K562 (cell line): ENCODE measurements around the gene PIP4K2A. TPM values are rescaled to one million over a fixed set of nuclear protein-coding genes. Genes with fewer than 3 reads are reported as not detected.

Experiments
- ATF1 ChIP-seq, 2 experiments: fragments of 450-650 bp in 1 of 2; IDR thresholded peaks; 2 replicates each; pipeline ENCODE4 v1.6.1; 2016; ENCODE audit warnings: missing compliant biosample characterization in 1 of 2, missing genetic modification characterization in 1 of 2
- BRCA1 ChIP-seq, 2 experiments: fragments of 450-650 bp in 1 of 2; sonication (generic) in 1 of 2; formaldehyde crosslinking in 1 of 2; IDR thresholded peaks; 2 replicates each; pipeline versions ENCODE4 v1.5.0 to v1.6.1; 2017 to 2020; ENCODE audit warnings: mild to moderate bottlenecking in 1 of 2, missing genetic modification reagents in 1 of 2
- CLOCK ChIP-seq: fragments of 250-450 bp; sonication (Bioruptor Pico); IDR thresholded peaks from 2 replicates; pipeline ENCODE4 v1.4.0; 2020; ENCODE audit warnings: mild to moderate bottlenecking, moderate library complexity, borderline replicate concordance
- CREB1 ChIP-seq, 2 experiments: sonication (generic) in 1 of 2; formaldehyde crosslinking in 1 of 2; IDR thresholded peaks; 2 replicates each; pipeline versions ENCODE4 v1.6.1 to v1.8.0; 2012 to 2022; ENCODE audit warnings: inconsistent platforms in 1 of 2, mild to moderate bottlenecking in 1 of 2, missing genetic modification reagents in 1 of 2, moderate library complexity in 1 of 2
- GABPB1 ChIP-seq: sonication (generic); formaldehyde crosslinking; IDR thresholded peaks from 2 replicates; pipeline ENCODE4 v1.8.0; 2022; ENCODE audit warnings: mild to moderate bottlenecking, missing genetic modification reagents
- HDGF ChIP-seq: fragments of 450-650 bp; IDR thresholded peaks from 2 replicates; pipeline ENCODE4 v1.6.1; 2016
- HNRNPK ChIP-seq: fragments of 200-400 bp; formaldehyde crosslinking; IDR thresholded peaks from one replicate; pipeline ENCODE4 v1.6.1; 2018; ENCODE audit warnings: mild to moderate bottlenecking, low read depth, low read length; ENCODE audit not compliant: poor library complexity, severe bottlenecking
- HOXB6 ChIP-seq: fragments of 250-450 bp; sonication (Bioruptor Pico); IDR thresholded peaks from 2 replicates; pipeline ENCODE4 v1.5.1; 2022; ENCODE audit warnings: mild to moderate bottlenecking, borderline replicate concordance
- PATZ1 ChIP-seq: fragments of 250-450 bp; sonication (Bioruptor Pico); IDR thresholded peaks from 2 replicates; pipeline ENCODE4 v1.5.0; 2020; ENCODE audit warnings: mild to moderate bottlenecking, borderline replicate concordance
- PHF20 ChIP-seq: fragments of 450-650 bp; IDR thresholded peaks from 2 replicates; pipeline ENCODE4 v1.6.1; 2018; ENCODE audit not compliant: partially characterized antibody
- SMARCB1 ChIP-seq: IDR thresholded peaks from 2 replicates; pipeline ENCODE4 v1.6.1; 2011; ENCODE audit warnings: improper control_type of control experiment, low read depth; ENCODE audit not compliant: insufficient read length
- ZBTB1 ChIP-seq: sonication (generic); formaldehyde crosslinking; IDR thresholded peaks from 2 replicates; pipeline ENCODE4 v1.8.1; 2023; ENCODE audit warnings: missing genetic modification reagents, low read depth, mild to moderate bottlenecking, borderline replicate concordance
- ZBTB5 ChIP-seq: fragments of 450-650 bp; IDR thresholded peaks from 2 replicates; pipeline ENCODE4 v1.6.1; 2017; ENCODE audit warnings: antibody characterized with exemption
- ZFP36 ChIP-seq: fragments of 150-350 bp; IDR thresholded peaks from 2 replicates; pipeline ENCODE4 v1.6.1; 2018; ENCODE audit warnings: low read length, low read depth; ENCODE audit not compliant: partially characterized antibody
- ZNF217 ChIP-seq: sonication (generic); formaldehyde crosslinking; IDR thresholded peaks from 2 replicates; pipeline ENCODE4 v1.8.0; 2022; ENCODE audit warnings: mild to moderate bottlenecking, missing genetic modification reagents
- ZNF263 ChIP-seq: sonication (generic); formaldehyde crosslinking; IDR thresholded peaks from 2 replicates; pipeline ENCODE4 v1.8.0; 2022; ENCODE audit warnings: mild to moderate bottlenecking, missing genetic modification reagents, borderline replicate concordance
- ZNF76 ChIP-seq: fragments of 250-450 bp; sonication (Bioruptor Pico); IDR thresholded peaks from 2 replicates; pipeline ENCODE4 v1.4.0; 2020; ENCODE audit warnings: mild to moderate bottlenecking, moderate library complexity, borderline replicate concordance
- polyA plus RNA-seq, 8 experiments: library from polyadenylated mRNA; depleted of rRNA in 4 of 8; stranded (reverse) in 5 of 8; unstranded in 3 of 8; fragments of >200 nt; fragmentation: Nextera tagmentation in 2 of 8; fragmentation: Illumina TruSeq in 1 of 8; extraction: Ambion mirVana in 2 of 8; extraction: Trizol in 1 of 8; gene quantifications; 2 replicates each; pipeline versions ENCODE4 v1.2.1 to v1.2.3, GENCODE V29; 2011 to 2014; ENCODE audit warnings: inconsistent platforms in 1 of 8, missing spikeins in 1 of 8
- total RNA-seq, 7 experiments: library from RNA; depleted of rRNA in 6 of 7; stranded (reverse); fragments of >200 nt in 6 of 7; fragmentation: Illumina TruSeq in 2 of 7; extraction: Trizol in 2 of 7; gene quantifications; 2 replicates each; pipeline versions ENCODE4 v1.2.1 to v1.2.3, GENCODE V29; 2011 to 2021; ENCODE audit warnings: low replicate concordance in 1 of 7
- TF ChIP-seq, protein P1 (sequence below): sonication (generic); formaldehyde crosslinking; IDR thresholded peaks from 2 replicates; pipeline ENCODE4 v1.8.1; 2023; ENCODE audit warnings: mild to moderate bottlenecking, missing genetic modification reagents

Gene PIP4K2A
- total and polyA plus RNA-seq, 9 of the 15 experiments (the other 6 are each of a cell fraction or from before 2014, with no cell fraction given), result 35.6 to 117 (median 71.9) TPM

DNA sequence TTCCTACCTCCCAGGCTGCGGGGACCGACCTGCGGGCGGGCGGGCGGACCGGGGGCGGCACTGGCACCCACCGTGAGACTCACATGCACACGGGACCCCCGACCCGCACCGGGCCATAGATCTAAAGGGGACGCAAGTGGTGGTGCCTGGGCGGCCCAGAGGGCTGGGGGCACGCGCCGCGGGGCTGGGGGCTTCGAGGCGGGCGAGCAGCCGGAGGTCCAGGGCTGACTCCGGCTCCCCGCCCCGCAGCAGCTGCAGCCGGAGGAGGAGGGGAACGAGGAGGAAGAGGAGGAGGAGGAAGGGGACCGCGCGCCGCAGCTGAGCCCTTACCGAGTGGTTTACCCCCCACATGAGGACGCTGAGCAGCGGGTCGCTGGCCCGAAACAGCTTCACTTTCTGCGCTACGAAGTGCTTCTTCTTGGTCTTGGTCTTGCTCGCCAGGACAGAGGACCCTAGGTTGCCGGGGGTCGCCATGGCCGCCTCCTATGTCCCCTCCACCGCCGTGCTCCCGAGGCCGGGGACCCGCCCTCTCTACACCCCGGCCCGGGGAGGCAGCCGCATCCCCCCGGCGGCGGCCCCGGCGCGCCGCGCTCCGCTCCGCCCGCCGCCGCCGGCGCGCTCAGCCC lies 412 bp downstream of the PIP4K2A start (continued):
- TF ChIP-seq BRCA1 (IDR thresholded peaks at IDR 0.05) (no peak), BRCA1 (CRISPR knock-in tag; IDR thresholded peaks at IDR 0.05) (no peak), HNRNPK (peak; percentile 11), ATF1 (CRISPR knock-in tag; IDR thresholded peaks at IDR 0.05) (no peak), ATF1 (tag; IDR thresholded peaks at IDR 0.05) (no peak), ZNF76 (CRISPR knock-in tag) (no peak), ZNF263 (CRISPR knock-in tag) (peak; percentile 83), ZFP36 (no peak), GABPB1 (CRISPR knock-in tag) (no peak), ZBTB5 (no peak), CREB1 (IDR thresholded peaks at IDR 0.05) (no peak), CREB1 (CRISPR knock-in tag; IDR thresholded peaks at IDR 0.05) (no peak), CLOCK (CRISPR knock-in tag) (no peak), HOXB6 (CRISPR knock-in tag) (no peak), PATZ1 (CRISPR knock-in tag) (no peak), ZNF217 (CRISPR knock-in tag) (no peak), HDGF (no peak), SMARCB1 (no peak), ZBTB1 (CRISPR knock-in tag) (0 out of 2 replicates have a peak, but pooled peaks have one; percentile 50), PHF20 (no peak)
- TF ChIP-seq, protein P1, sequence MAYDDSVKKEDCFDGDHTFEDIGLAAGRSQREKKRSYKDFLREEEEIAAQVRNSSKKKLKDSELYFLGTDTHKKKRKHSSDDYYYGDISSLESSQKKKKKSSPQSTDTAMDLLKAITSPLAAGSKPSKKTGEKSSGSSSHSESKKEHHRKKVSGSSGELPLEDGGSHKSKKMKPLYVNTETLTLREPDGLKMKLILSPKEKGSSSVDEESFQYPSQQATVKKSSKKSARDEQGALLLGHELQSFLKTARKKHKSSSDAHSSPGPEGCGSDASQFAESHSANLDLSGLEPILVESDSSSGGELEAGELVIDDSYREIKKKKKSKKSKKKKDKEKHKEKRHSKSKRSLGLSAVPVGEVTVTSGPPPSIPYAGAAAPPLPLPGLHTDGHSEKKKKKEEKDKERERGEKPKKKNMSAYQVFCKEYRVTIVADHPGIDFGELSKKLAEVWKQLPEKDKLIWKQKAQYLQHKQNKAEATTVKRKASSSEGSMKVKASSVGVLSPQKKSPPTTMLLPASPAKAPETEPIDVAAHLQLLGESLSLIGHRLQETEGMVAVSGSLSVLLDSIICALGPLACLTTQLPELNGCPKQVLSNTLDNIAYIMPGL (CRISPR knock-in tag), result no peak
